HPDE6-E6E7 (cell line): Measurements from ENCODE around the gene PRG3.

Source experiments
- DNase-seq: peaks from one replicate; pipeline ENCODE4 v3.0.0; 2011; ENCODE audit warnings: missing footprints; ENCODE audit errors: extremely low spot score

PRG3 gene

DNA sequence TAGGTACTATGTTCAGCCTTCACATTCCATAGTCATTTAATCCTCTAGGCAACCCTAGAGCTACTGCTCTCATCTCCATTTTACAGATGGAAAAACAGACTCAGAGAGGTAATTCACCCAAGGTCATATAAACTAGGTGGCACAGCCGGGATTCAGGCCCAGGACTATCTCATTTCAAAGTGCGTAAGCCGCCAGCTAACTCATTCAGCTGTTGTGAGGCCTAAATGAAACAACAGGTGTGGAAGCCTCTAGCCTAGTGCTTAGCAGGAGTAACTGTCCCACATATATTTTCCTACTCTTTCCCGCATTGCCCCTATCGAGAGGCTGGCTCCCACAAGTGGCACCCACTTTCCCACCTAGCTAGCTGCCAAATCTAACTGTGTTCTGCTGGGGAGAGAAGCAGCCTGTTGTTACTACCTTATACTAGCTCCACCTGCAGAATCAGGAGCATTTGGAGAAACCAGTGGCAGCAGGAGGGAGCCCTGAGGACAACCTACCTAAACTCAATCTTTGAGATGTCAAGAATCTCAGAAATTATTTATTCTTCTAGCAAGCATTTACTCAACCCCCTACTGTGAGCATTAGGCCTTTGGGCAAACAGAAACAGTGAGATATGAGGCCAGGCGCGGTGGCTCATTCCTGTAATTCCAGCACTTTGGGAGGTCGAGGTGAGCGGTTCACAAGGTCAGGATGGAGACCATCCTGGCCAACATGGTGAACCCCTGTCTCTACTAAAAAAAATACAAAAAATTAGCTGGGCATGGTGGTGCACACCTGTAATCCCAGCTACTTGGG, 20.9 kb downstream of the PRG3 start:
- no peak for DNase-seq

DNA sequence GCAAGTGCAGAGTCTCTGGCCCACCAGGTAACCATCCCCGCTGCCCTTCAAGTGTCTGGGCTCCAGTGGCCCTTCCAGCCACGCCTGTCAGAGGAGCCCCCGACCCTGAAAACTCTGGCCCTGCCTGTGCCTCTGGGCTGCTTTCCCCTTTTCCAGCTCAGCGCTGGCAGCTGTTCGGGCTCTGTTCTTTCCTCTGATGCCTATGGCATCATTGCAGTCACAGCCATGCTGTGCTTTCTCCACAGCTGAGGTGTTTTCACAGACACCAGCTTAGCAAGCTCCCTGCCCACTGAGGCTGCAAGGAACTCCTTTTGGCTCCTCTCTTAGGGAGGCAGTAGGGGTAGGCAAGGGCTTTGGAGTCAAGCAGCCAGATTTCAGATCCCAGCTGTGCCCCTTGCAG, 21.6 kb downstream of the PRG3 start:
- DNase-seq, result no peak

DNA sequence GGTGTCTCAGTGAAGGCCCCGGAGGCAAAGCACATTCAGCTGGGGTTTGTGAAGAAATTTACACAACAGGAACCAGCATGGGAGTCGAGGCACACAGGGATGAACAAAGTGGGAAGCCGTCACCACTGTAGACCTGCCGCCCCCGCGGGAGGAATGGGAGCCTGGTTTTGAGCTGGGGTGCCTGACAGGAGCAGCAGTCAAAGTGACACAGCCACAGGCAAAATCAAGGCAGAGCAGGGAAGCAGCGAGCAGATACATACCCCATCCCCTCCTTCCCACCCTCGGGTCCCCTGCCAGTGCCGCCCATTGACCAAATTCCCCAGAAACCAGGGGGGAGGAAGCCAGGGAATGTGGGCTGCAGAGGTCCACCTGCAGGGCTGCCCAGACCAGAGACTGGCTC, 22.0 kb downstream of the PRG3 start:
- DNase-seq, result no peak

GRCh38 chr11:57358543-57358961, 22.4 kb downstream of the PRG3 start:
- DNase-seq, result no peak

DNA sequence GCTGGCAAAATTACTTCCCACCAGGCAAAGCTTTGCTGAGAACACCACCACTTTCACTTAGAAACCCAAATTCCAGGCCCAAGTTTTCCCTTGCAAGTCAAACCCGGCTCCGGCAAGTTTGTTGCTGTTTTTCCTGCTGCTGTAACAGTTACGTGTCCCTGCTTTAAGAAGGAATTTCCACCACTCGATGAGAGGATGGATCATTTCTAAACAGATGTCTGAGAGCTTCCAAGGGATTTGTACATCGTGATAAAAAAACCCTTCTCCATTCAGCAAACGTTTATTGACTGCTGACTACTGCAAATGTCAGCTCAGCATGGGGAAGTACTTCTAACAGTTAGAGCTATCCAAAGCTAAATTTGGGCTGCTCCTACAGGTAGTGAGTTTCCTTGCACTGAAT, 23.1 kb downstream of the PRG3 start:
- DNase-seq, result no peak

DNA sequence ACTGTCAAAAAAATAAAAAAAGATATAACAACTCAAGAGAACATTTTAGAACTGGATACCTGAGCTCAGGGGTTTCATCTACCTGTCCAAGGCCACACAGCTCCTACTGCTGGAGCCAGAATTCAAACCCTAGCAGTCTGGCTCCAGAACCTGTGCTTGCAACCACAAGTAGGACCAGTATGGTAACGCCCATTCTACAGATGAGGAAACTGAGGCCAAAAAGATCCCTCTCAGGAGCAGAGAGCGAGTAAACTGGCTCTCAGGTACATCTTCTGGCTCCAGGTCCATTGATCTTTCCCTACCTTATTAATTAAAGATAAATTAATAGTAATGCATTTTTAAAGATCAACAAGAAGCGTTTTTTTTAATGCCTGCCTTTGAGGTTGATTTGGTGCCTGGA, 23.6 kb downstream of the PRG3 start:
- DNase-seq, result no peak

GRCh38 chr11:57356268-57356667, 24.7 kb downstream of the PRG3 start:
- DNase-seq, result no peak

- DNase-seq, result no peak
These were observed 26.3 kb downstream of the PRG3 start for GRCh38 chr11:57354699-57355098.

DNA sequence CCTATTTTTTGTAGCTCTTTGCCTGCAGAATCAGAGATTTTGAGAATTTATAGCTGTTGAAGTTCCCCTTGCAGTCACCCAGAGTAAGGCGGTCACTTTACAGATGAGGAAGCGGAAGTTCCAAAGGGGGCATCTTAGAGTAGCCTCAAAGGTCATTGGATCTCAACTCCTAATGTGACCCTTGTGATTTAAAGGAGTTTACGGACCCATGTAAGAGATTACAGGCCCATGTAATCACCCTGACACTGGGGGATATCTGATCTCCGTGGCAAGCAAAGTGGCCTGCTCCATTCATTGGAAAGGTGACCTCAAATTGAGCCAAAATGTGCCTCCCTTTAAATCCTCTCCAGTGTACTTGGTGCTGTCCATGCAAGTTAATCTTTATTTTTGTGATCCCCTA, 27.1 kb downstream of the PRG3 start:
- no peak for DNase-seq

- DNase-seq, result no peak
These were observed 27.5 kb downstream of the PRG3 start for GRCh38 chr11:57353446-57353845.

DNA sequence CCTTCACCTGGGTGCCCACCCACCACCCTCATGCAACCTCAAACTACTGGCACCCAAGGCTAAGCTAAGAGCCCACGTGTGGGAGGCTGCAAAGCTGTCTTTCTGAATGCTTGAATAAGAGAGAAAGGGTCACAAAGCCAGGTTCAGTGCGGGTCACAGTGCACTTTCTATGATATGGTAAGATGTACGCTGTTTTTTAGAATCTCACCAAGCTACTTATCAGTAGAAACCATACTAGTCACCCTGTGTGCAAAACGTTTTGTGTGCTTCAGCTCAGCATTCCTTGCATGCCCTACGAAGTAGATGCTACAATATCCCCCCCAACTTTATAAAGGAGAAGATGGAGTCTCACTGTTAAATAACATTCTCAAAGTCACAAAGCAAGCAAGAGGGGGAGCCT, 27.9 kb downstream of the PRG3 start:
- no peak for DNase-seq

- no peak for DNase-seq
These were observed 31.3 kb downstream of the PRG3 start for GRCh38 chr11:57349491-57350274.

GRCh38 chr11:57348636-57349313, 32.2 kb downstream of the PRG3 start:
- no peak for DNase-seq

GRCh38 chr11:57348052-57348451, 32.9 kb downstream of the PRG3 start:
- DNase-seq, result no peak

DNA sequence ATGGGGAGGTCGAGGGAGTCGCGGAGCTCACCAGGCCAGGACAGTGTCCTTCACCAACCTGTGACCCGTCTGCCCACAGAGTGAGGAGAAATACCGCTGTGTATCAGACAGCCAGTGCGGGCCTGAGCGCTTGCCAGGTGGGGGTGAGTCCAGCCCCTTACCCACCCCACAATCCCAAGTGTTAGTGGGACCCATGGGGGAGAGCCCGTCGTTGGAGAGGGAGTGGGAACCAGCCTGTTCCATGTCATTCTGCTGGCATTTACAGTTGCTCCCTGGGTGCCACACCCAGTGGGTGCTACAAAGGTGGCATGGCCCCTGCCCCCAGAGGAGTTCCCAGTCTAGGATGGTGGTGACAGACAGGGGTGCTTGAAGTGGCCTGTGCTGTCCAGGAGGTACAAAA, 33.6 kb downstream of the PRG3 start:
- DNase-seq, result no peak

DNA sequence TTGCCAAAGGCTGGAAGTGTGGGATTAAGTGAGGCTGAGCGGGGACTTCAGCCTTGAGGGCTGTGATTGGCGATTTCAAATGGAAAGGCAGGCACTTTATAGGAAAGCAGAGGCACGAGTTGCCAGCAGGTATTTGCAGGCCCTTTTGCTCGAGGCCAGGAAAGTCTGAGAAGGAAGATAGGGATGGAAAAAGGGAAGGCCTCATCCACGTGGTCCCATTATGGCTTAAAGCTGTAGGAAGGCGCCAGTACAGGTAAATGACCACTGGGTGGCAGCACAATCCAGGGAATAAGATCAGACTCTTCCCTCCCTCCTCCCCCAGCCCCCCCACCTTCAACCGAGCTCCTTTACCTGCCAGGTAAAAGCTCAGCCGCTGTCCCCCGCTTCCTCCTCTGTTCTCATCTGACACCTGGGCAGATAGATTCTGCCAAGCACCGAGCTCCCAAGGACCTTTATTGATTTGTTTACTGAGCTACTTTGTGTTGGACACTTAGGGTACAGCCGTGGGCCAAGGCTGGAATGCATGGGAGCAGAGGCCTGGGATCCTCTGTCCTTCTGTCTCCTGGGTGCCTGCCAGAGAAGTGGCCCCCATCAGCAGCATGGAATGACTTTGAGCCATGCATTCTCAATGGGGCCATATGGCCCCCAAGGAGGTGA, 35.3 kb downstream of the PRG3 start:
- DNase-seq, result peak; percentile 76

DNA sequence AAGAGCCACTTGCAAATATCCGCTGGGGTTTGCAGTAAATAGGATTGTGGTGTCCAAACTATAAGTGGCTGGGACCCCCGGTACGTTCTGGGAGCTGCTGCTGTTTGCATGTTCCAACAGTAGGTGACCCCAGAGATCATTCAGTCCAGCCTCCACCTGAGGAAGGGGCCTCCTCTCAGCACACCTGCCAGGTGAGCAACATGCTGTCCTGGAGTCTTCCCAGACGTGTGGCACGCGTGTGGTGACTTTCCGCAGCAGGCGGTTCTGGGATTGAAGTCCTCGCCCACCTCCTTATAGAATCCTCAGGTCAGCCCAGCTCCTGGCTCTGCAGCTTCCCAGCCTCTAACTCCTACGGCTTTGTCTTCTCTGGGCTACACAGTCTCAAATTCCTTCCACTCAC, 36.1 kb downstream of the PRG3 start:
- DNase-seq, result no peak

DNA sequence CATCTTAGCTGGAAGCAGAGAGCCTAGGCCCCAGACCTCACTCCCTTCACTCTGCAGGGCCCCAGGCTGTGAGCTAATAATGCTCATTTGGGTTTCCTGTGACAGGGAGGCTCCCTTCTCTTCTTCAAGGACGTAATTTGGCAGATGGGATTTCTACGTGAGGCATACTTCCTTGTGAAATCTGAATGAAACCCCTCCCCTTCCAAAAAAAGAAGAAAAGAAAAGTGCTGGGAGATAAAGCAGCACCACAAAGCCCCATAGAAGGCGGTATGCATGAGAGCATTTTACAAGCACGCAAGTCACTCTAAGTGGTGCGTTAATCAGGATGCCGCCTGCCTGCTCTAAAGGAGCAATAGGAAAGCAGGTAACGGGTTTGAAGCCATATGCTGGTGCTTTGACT, 37.1 kb downstream of the PRG3 start:
- no peak for DNase-seq

GRCh38 chr11:57342702-57343101, 38.2 kb downstream of the PRG3 start:
- DNase-seq, result no peak

- no peak for DNase-seq
These were observed 39.6 kb downstream of the PRG3 start for GRCh38 chr11:57341250-57341808.

- DNase-seq, result no peak
These were observed 40.8 kb downstream of the PRG3 start for GRCh38 chr11:57340039-57340615.
